ENCODE measurements around the gene TESPA1. TPM values are rescaled to one million over a fixed set of nuclear protein-coding genes. Genes with fewer than 3 reads are reported as not detected.
"Not testable (repeated sequence)": the region's sequence is repeated elsewhere in the genome, so short reads cannot be mapped to it uniquely, and the experiment has no call there.

Gene TESPA1
- total RNA-seq, 2 donors from 2014 or later: 0.28 TPM; not detected in 1

DNA sequence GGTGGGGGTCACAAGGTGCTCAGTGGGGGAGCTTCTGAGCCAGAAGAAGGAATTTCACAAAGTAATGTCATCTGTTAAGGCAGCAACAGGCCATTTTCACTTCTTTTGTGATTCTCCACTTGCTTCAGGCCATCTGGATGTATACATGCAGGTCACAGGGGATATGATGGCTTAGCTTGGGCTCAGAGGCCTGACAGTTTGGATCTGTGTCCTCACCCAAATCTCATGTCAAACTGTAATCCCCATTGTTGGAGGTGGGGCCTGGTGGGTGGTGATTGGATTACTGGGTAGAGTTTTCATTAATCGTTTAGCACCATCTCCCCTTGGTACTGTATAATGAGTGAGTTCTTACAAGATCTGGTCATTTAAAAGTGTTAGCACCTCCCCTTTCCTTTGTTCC, 36.4 kb downstream of the TESPA1 start:
- H3K4me1 ChIP-seq (ENCODE audit: control insufficient read depth in 1 of 2, low read depth in 2 of 2): peaks cover 0 to 8% of the 10 kb centered on the region in 2 donors
- ATAC-seq (ENCODE audit: insufficient number of reproducible peaks, low FRiP score, low read depth): no peak
- H3K27me3 ChIP-seq (replicated peaks; ENCODE audit: insufficient read depth): no peaks in the 10 kb centered on the region
- H3K9me3 ChIP-seq: no peaks in the 10 kb centered on the region
- H3K36me3 ChIP-seq: no peaks in the 10 kb centered on the region
- H3K4me3 ChIP-seq: no peak overlapping the region
- TF ChIP-seq, protein P1, sequence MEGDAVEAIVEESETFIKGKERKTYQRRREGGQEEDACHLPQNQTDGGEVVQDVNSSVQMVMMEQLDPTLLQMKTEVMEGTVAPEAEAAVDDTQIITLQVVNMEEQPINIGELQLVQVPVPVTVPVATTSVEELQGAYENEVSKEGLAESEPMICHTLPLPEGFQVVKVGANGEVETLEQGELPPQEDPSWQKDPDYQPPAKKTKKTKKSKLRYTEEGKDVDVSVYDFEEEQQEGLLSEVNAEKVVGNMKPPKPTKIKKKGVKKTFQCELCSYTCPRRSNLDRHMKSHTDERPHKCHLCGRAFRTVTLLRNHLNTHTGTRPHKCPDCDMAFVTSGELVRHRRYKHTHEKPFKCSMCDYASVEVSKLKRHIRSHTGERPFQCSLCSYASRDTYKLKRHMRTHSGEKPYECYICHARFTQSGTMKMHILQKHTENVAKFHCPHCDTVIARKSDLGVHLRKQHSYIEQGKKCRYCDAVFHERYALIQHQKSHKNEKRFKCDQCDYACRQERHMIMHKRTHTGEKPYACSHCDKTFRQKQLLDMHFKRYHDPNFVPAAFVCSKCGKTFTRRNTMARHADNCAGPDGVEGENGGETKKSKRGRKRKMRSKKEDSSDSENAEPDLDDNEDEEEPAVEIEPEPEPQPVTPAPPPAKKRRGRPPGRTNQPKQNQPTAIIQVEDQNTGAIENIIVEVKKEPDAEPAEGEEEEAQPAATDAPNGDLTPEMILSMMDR (IDR thresholded peaks at IDR 0.05): no peak
- no peak for DNase-seq (ENCODE audit: low spot score)
- no peak overlapping the region for H3K27ac ChIP-seq

DNA sequence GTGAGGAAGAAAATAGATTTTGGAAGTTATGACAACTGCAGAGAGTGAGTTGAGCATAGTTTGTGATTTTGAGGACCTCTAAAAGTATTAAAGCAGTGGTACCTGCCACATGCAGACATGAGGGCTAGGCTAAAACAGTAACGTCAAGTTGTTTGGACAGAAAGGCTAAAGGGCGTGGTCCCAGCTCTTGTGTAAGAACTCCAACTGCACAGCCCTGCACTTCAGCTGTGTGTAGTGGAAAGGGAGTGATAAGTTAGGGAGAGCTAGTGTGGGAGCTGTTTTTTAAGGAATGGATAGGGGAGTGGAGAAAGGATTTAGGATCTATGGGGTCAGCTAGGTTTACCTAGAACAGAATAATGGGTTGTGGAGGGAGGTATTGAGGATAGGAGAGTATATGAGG, 39.5 kb downstream of the TESPA1 start:
- no peaks in the 10 kb centered on the region for H3K9me3 ChIP-seq
- no peak for DNase-seq (ENCODE audit: low spot score)
- H3K27me3 ChIP-seq (replicated peaks; ENCODE audit: insufficient read depth): no peaks in the 10 kb centered on the region
- no peak overlapping the region for H3K4me3 ChIP-seq
- H3K27ac ChIP-seq: no peak overlapping the region
- ATAC-seq (ENCODE audit: insufficient number of reproducible peaks, low FRiP score, low read depth): no peak
- H3K4me1 ChIP-seq (ENCODE audit: control insufficient read depth in 1 of 2, low read depth in 2 of 2): peaks cover 0 to 8% of the 10 kb centered on the region in 2 donors
- TF ChIP-seq, protein P1 (IDR thresholded peaks at IDR 0.05): no peak
- H3K36me3 ChIP-seq: no peaks in the 10 kb centered on the region

DNA sequence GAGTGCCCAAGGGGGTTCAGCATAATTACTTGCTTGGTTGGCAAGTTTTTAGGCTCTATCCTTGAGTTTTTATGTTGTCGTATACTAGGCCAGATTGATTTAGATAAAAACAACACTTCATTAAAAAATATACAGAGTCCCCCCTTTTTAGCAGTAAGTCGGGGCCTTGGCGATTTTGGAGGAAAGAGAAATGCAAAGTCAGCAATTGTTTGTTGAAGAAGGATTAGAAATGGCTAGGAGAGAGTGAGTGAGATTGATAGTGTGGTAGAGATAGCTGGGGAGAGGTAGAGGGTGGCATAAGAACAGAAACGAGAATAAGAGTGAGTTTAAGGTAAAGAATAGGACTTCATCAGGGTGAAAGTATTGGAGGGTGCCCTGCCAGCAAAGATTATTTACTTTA, 41.3 kb downstream of the TESPA1 start:
- not testable (repeated sequence) for ATAC-seq (ENCODE audit: insufficient number of reproducible peaks, low FRiP score, low read depth); H3K36me3 ChIP-seq; H3K27ac ChIP-seq; H3K4me3 ChIP-seq; H3K4me1 ChIP-seq (ENCODE audit: control insufficient read depth in 1 of 2, low read depth in 2 of 2); H3K9me3 ChIP-seq; DNase-seq (ENCODE audit: low spot score); H3K27me3 ChIP-seq (replicated peaks; ENCODE audit: insufficient read depth)

DNA sequence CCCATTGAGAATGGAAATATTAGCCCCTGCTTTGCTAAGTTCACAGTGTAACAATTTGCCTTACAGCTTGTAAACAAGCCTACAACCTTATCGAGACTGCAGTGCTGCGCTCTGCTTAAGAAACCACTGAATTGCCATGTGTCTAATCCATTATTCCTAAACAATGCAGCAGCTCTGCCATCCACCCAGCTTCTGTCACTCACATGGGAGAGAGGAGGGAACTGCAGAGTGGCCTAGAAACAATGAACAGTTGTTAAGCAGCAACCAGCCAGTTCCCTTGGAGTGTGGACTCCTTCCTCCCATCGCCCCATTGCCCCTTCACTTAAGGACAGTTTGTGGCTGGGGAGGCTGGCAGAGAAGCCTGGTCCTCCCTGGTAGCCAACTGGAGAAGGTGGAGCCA, 42.9 kb downstream of the TESPA1 start:
- no peak for ATAC-seq (ENCODE audit: insufficient number of reproducible peaks, low FRiP score, low read depth)

DNA sequence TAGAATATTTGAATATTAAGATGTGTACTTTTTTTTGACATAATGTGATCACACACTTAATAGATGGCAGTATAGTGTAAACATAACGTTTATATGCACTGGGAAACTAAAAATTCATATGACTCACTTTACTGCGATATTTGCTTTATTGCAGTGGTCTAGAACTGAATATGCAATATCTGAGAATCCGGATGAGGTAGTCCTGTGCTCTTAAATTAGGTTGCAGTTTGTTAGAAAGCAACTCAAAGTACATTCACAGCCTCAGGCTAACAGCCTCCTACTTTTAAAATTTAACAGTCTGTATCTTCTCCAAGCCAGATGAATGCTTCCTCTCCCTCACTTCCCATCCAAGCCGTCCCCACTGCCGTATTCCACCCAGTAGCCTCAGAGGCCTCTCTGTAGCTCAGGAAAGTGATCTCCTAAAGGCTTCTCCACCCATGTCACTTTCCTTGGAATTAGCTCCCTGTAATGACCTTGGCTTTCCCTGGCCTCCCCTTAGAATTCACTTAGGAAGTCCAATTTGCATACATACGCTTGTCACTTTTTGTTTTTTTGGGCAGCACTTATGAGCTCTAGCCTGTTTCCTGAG, 43.7 kb downstream of the TESPA1 start:
- ATAC-seq (ENCODE audit: insufficient number of reproducible peaks, low FRiP score, low read depth): no peak
- Histone ChIP-seq H3K4me1 (ENCODE audit: control insufficient read depth in 1 of 2, low read depth in 2 of 2) (no peaks in the 10 kb centered on the region), H3K36me3 (no peaks in the 10 kb centered on the region)

More for the DNA sequence above, 42.9 kb downstream of the TESPA1 start:
- Histone ChIP-seq H3K4me1 (ENCODE audit: control insufficient read depth in 1 of 2, low read depth in 2 of 2) (no peaks in the 10 kb centered on the region), H3K9me3 (no peaks in the 10 kb centered on the region), H3K27ac (no peak overlapping the region), H3K36me3 (no peaks in the 10 kb centered on the region), H3K27me3 (replicated peaks; ENCODE audit: insufficient read depth) (no peaks in the 10 kb centered on the region), H3K4me3 (no peak overlapping the region)
- DNase-seq (ENCODE audit: low spot score): no peak
- TF ChIP-seq, protein P1 (IDR thresholded peaks at IDR 0.05): no peak

More for the DNA sequence above, 43.7 kb downstream of the TESPA1 start:
- H3K27ac ChIP-seq: no peak overlapping the region
- no peak for DNase-seq (ENCODE audit: low spot score)
- H3K27me3 ChIP-seq (replicated peaks; ENCODE audit: insufficient read depth): no peaks in the 10 kb centered on the region
- TF ChIP-seq, protein P1 (IDR thresholded peaks at IDR 0.05): no peak
- H3K9me3 ChIP-seq: no peaks in the 10 kb centered on the region
- H3K4me3 ChIP-seq: no peak overlapping the region
